GM12878 (cell line): Measurements from ENCODE around the gene ERC1. TPM values are rescaled to one million over a fixed set of nuclear protein-coding genes. Genes with fewer than 3 reads are reported as not detected.

ENCODE experiments used
- ATAC-seq: fragments of 200-7000 bp; cut with Tn5 transposase; 3 replicates; pipeline ENCODE4 v1.9.1; 2020; ENCODE audit warnings: mild to moderate bottlenecking, moderate library complexity
- BruUV-seq: library from RNA; stranded (reverse); fragments of 400-500 nt; replicated peaks from 2 replicates; lab custom pipeline; 2021; lab: Mats Ljungman, UMichigan
- CTCF ChIA-PET: fragments of 300-600 bp; sonication (Branson Sonifier 250); formaldehyde crosslinking; extraction: SDS; loops from one replicate; lab custom pipeline; 2021; ENCODE audit warnings: inconsistent platforms; lab: Yijun Ruan, JAX
- POLR2A ChIA-PET: fragments of 350-600 bp; formaldehyde crosslinking; extraction: SDS; loops from one replicate; lab custom pipeline; 2021; ENCODE audit warnings: inconsistent platforms; lab: Charles Lee
- RAD21 ChIA-PET: fragments of 300-600 bp; sonication (Branson Sonifier 250); formaldehyde crosslinking; loops from one replicate; lab custom pipeline; 2023; ENCODE audit warnings: antibody characterized with exemption; ENCODE audit not compliant: unreplicated experiment; lab: Charles Lee
- SMC1A ChIA-PET: fragments of 300-600 bp; sonication (Branson Sonifier 250); formaldehyde crosslinking; loops from one replicate; lab custom pipeline; 2023; ENCODE audit not compliant: unreplicated experiment, uncharacterized antibody; lab: Charles Lee
- DNase-seq: peaks from one replicate; pipeline ENCODE4 v3.0.0-alpha.2; 2011; ENCODE audit warnings: low read depth, low spot score
- FAIRE-seq: peaks from 3 replicates; lab custom pipeline; 2011; peaks lifted over from hg19 to GRCh38; lab: Jason Lieb, UNC
- H2AFZ ChIP-seq: 2 replicates; pipeline ENCODE4 v1.6.0; 2011; ENCODE audit warnings: low read depth, low read length, control low read depth; ENCODE audit not compliant: control insufficient read depth
- H3K27ac ChIP-seq: 2 replicates; pipeline ENCODE4 v1.5.1; 2011; ENCODE audit warnings: control low read depth; ENCODE audit not compliant: control insufficient read depth, insufficient read depth
- H3K27me3 ChIP-seq, 2 experiments: replicated peaks in 1 of 2; 2 replicates each; pipeline versions ENCODE4 v1.6.0 to v1.6.1; 2011; ENCODE audit warnings: low read length in 1 of 2; ENCODE audit not compliant: control insufficient read depth in 2 of 2, insufficient read depth in 2 of 2
- H3K36me3 ChIP-seq, 2 experiments: 2 replicates each; pipeline ENCODE4 v1.5.1; 2011; ENCODE audit warnings: low read length in 1 of 2; ENCODE audit not compliant: control insufficient read depth in 2 of 2, insufficient read depth in 2 of 2
- H3K4me1 ChIP-seq: 2 replicates; pipeline ENCODE4 v1.6.1; 2011; ENCODE audit warnings: mild to moderate bottlenecking, low read length, moderate library complexity, mixed read lengths; ENCODE audit not compliant: control insufficient read depth, insufficient read depth
- H3K4me2 ChIP-seq: 2 replicates; pipeline ENCODE4 v1.6.0; 2011; ENCODE audit warnings: control low read depth; ENCODE audit not compliant: control insufficient read depth, insufficient read depth
- H3K4me3 ChIP-seq: fragments of 200-600 bp; sonication (generic); 2 replicates; pipeline ENCODE4 v1.5.1; 2016
- H3K79me2 ChIP-seq: 2 replicates; pipeline ENCODE4 v1.6.0; 2011; ENCODE audit warnings: low read length; ENCODE audit not compliant: control insufficient read depth, insufficient read depth
- H3K9ac ChIP-seq: 2 replicates; pipeline ENCODE4 v1.8.0; 2011; ENCODE audit warnings: low read length, control low read depth, mixed read lengths; ENCODE audit not compliant: control insufficient read depth, insufficient read depth
- H3K9me3 ChIP-seq: replicated peaks from 3 replicates; pipeline ENCODE4 v1.5.1; 2011; ENCODE audit warnings: mild to moderate bottlenecking, low read length; ENCODE audit not compliant: control insufficient read depth, insufficient read depth
- H4K20me1 ChIP-seq: 2 replicates; pipeline ENCODE4 v1.6.0; 2011; ENCODE audit not compliant: control insufficient read depth, insufficient read depth
- CEBPB ChIP-seq, 2 experiments: fragments of 150-350 bp in 1 of 2; IDR thresholded peaks; 2 replicates each; pipeline ENCODE4 v1.6.1; 2012 to 2014; ENCODE audit warnings: low read depth in 2 of 2, low read length in 2 of 2, borderline replicate concordance in 1 of 2, inconsistent platforms in 1 of 2
- DPF2 ChIP-seq: fragments of 450-650 bp; IDR thresholded peaks from 2 replicates; pipeline ENCODE4 v1.6.1; 2017; ENCODE audit warnings: mild to moderate bottlenecking
- ESRRA ChIP-seq: IDR thresholded peaks from 2 replicates; pipeline ENCODE4 v1.6.1; 2012; ENCODE audit warnings: mild to moderate bottlenecking, low read length, improper control_type of control experiment
- IKZF2 ChIP-seq, 2 experiments: fragments of 450-650 bp; IDR thresholded peaks; 2 replicates each; pipeline ENCODE4 v1.6.1; 2017; ENCODE audit warnings: mild to moderate bottlenecking in 2 of 2, moderate library complexity in 2 of 2
- KDM1A ChIP-seq: fragments of 200-600 bp; sonication (generic); IDR thresholded peaks from 2 replicates; pipeline ENCODE4 v1.6.1; 2016; ENCODE audit warnings: borderline replicate concordance
- MTA2 ChIP-seq: fragments of 450-650 bp; IDR thresholded peaks from 2 replicates; pipeline ENCODE4 v1.6.1; 2016; ENCODE audit warnings: low read depth, mild to moderate bottlenecking, moderate library complexity
- MYB ChIP-seq: fragments of 150-350 bp; IDR thresholded peaks from 2 replicates; pipeline ENCODE4 v1.6.1; 2014; ENCODE audit warnings: mild to moderate bottlenecking, low read depth, low read length, borderline replicate concordance
- RUNX3 ChIP-seq: IDR thresholded peaks from 2 replicates; pipeline ENCODE4 v1.6.1; 2012; ENCODE audit warnings: low read length, inconsistent platforms
- SMARCA5 ChIP-seq: fragments of 450-650 bp; IDR thresholded peaks from 2 replicates; pipeline ENCODE4 v1.6.1; 2017; ENCODE audit warnings: mild to moderate bottlenecking
- WGBS: methylation state at CpG from one replicate; pipeline ENCODE4 v1.1.6; 2016; ENCODE audit warnings: low lambda C conversion rate; ENCODE audit not compliant: insufficient replicate concordance, insufficient coverage; ENCODE audit errors: missing lambda C conversion rate; 5-methylcytosine and 5-hydroxymethylcytosine counted together
- in situ Hi-C: fragments of 300-500 bp; cut with MboI; formaldehyde crosslinking; loops from 9 replicates; pipeline ENCODE4 v1.14.3; 2018; ENCODE audit warnings: mixed read lengths
- intact Hi-C: fragments of 100-400 bp; cut with micrococcal nuclease; formaldehyde crosslinking; loops from one replicate; pipeline ENCODE4 v1.14.2; 2022; ENCODE audit not compliant: unreplicated experiment
- polyA plus RNA-seq, 11 experiments: library from polyadenylated mRNA; depleted of rRNA in 4 of 11; unstranded in 6 of 11; stranded (reverse) in 5 of 11; fragments of >200 nt; fragmentation: Nextera tagmentation in 4 of 11; fragmentation: Illumina TruSeq in 1 of 11; extraction: Ambion mirVana in 4 of 11; extraction: Trizol in 1 of 11; gene quantifications; 1 replicate in 1 of 11; 2 replicates in 10 of 11; pipeline versions ENCODE4 v1.2.1 to v1.2.3, GENCODE V29; 2011 to 2016; ENCODE audit warnings: inconsistent platforms in 2 of 11, missing spikeins in 2 of 11, low read depth in 1 of 11
- total RNA-seq, 4 experiments: library from RNA; depleted of rRNA in 3 of 4; stranded (reverse); fragments of >200 nt in 3 of 4; fragmentation: Illumina TruSeq in 1 of 4; extraction: Trizol in 1 of 4; gene quantifications; 2 replicates each; pipeline versions ENCODE4 v1.2.1 to v1.2.3, GENCODE V29; 2013 to 2021
- TF ChIP-seq, protein P1 (sequence below): IDR thresholded peaks from 2 replicates; pipeline ENCODE4 v1.6.1; 2011; ENCODE audit warnings: low read depth, low read length, improper control_type of control experiment, borderline replicate concordance
- TF ChIP-seq, protein P2 (sequence below): fragments of 450-650 bp; IDR thresholded peaks from 2 replicates; pipeline ENCODE4 v1.6.1; 2017; ENCODE audit warnings: mild to moderate bottlenecking, moderate library complexity

The ERC1 gene
- total and polyA plus RNA-seq, 10 of the 15 experiments (the other 5 are each of a cell fraction or from before 2014, with no cell fraction given), result 0.75 to 8.0 (median 5.0) TPM

DNA sequence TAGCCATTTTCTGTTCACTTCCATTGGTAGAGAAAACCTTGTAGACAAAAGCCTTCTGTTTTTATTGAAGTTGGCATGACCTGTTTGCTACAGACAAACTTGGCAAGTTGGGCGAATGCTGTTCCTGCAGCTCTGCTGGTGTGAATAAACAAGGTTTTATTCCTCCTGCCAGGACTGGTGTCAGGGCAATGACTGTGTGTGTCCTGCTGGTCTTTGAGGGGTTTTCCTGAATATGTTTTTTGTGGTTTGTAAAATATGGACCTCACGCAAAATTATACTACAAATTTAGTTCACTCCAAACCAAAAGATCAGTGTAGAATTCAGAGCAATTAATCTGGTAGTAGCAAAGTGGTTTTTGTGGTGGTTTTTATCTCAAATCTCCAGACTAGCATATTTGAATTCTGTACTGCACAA, 140.8 kb downstream of the ERC1 start:
- ChIA-PET RAD21 (interaction anchor here (0.7 kb wide), 1 partner anchor 14 kb away, joined by 4 read pairs; no protein-coding TSS in a partner anchor), CTCF (interaction anchor here (4.5 kb wide), 1 partner anchor 13 kb away, joined by 49 read pairs; no protein-coding TSS in a partner anchor), POLR2A (interaction anchor here (0.6 kb wide), 1 partner anchor 311 kb away, joined by 5 read pairs; no protein-coding TSS in a partner anchor), SMC1A (no interaction called here)
- no peaks in the 10 kb centered on the region for H3K79me2 ChIP-seq
- H2AFZ ChIP-seq, result no peak overlapping the region
- H3K9me3 ChIP-seq, result no peaks in the 10 kb centered on the region
- no peak for FAIRE-seq
- no peaks in the 10 kb centered on the region for H3K4me1 ChIP-seq
- H3K36me3 ChIP-seq, result no peaks in the 10 kb centered on the region
- no peaks in the 10 kb centered on the region for H4K20me1 ChIP-seq
- no TSS peak for BruUV-seq
- intact Hi-C loops, result no loop called here
- in situ Hi-C loops, result no loop called here
- peak in 1 of 2 experiments; percentile 14; a peak in 1 of 4 replicates for TF ChIP-seq IKZF2 (IDR thresholded peaks at IDR 0.05)
- peak; percentile 53 for TF ChIP-seq RUNX3
- TF ChIP-seq, protein P1, sequence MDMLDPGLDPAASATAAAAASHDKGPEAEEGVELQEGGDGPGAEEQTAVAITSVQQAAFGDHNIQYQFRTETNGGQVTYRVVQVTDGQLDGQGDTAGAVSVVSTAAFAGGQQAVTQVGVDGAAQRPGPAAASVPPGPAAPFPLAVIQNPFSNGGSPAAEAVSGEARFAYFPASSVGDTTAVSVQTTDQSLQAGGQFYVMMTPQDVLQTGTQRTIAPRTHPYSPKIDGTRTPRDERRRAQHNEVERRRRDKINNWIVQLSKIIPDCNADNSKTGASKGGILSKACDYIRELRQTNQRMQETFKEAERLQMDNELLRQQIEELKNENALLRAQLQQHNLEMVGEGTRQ, result no peak
- TF ChIP-seq SMARCA5, result 0 out of 2 replicates have a peak, but pooled peaks have one; percentile 18
- no peak overlapping the region for H3K27ac ChIP-seq
- H3K27me3 ChIP-seq, result no peaks in the 10 kb centered on the region
- no peak overlapping the region for H3K9ac ChIP-seq
- ATAC-seq, result peak; percentile 30
- WGBS, result 65% methylated on average over 2 of the region's 2 CpGs
- no peak for DNase-seq
- no peak overlapping the region for H3K4me2 ChIP-seq
- no peak overlapping the region for H3K4me3 ChIP-seq

DNA sequence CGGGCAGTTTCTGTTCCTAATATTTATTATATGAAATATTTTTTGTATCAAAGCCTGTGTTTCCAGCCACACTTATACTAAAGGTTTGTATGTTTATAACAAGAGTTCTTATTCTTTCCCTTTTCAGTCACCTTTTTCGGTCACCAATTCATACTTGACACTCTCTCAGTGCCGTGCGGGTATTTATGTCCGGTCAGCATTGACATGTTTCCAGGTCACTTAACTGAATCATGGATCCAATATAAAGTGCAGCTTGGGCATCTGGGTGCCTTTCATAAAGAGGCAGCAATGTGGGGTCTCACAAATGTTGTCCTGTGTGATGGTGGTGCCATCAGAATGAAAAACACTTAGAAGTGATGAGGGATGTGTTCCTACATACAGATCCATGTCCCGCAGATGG, 141.3 kb downstream of the ERC1 start:
- POLR2A ChIA-PET, result interaction anchor here (0.6 kb wide), 1 partner anchor 278 kb away, joined by 4 read pairs; no protein-coding TSS in a partner anchor
- Histone ChIP-seq H3K27me3 (no peaks in the 10 kb centered on the region), H3K4me2 (no peak overlapping the region), H3K27ac (no peak overlapping the region), H3K9ac (no peak overlapping the region), H3K36me3 (no peaks in the 10 kb centered on the region), H3K9me3 (no peaks in the 10 kb centered on the region), H3K79me2 (no peaks in the 10 kb centered on the region), H3K4me3 (no peak overlapping the region), H4K20me1 (no peaks in the 10 kb centered on the region), H3K4me1 (no peaks in the 10 kb centered on the region), H2AFZ (no peak overlapping the region)
- RAD21 ChIA-PET, result no interaction called here
- 54% methylated on average over 6 of the region's 6 CpGs for WGBS
- intact Hi-C loops, result no loop called here
- SMC1A ChIA-PET, result interaction anchor here (0.8 kb wide), 1 partner anchor 34 kb away, joined by 3 read pairs; no protein-coding TSS in a partner anchor
- DNase-seq (no peak), FAIRE-seq (no peak), ATAC-seq (no peak)
- CTCF ChIA-PET, result no interaction called here
- in situ Hi-C loops, result no loop called here
- no TSS peak for BruUV-seq
- TF ChIP-seq MYB, result no peak
- TF ChIP-seq, protein P2, sequence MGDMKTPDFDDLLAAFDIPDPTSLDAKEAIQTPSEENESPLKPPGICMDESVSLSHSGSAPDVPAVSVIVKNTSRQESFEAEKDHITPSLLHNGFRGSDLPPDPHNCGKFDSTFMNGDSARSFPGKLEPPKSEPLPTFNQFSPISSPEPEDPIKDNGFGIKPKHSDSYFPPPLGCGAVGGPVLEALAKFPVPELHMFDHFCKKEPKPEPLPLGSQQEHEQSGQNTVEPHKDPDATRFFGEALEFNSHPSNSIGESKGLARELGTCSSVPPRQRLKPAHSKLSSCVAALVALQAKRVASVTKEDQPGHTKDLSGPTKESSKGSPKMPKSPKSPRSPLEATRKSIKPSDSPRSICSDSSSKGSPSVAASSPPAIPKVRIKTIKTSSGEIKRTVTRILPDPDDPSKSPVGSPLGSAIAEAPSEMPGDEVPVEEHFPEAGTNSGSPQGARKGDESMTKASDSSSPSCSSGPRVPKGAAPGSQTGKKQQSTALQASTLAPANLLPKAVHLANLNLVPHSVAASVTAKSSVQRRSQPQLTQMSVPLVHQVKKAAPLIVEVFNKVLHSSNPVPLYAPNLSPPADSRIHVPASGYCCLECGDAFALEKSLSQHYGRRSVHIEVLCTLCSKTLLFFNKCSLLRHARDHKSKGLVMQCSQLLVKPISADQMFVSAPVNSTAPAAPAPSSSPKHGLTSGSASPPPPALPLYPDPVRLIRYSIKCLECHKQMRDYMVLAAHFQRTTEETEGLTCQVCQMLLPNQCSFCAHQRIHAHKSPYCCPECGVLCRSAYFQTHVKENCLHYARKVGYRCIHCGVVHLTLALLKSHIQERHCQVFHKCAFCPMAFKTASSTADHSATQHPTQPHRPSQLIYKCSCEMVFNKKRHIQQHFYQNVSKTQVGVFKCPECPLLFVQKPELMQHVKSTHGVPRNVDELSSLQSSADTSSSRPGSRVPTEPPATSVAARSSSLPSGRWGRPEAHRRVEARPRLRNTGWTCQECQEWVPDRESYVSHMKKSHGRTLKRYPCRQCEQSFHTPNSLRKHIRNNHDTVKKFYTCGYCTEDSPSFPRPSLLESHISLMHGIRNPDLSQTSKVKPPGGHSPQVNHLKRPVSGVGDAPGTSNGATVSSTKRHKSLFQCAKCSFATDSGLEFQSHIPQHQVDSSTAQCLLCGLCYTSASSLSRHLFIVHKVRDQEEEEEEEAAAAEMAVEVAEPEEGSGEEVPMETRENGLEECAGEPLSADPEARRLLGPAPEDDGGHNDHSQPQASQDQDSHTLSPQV, result no peak
- no peak for TF ChIP-seq MTA2
- no peak for TF ChIP-seq ESRRA
- no peak for TF ChIP-seq DPF2
- TF ChIP-seq KDM1A, result no peak
- no peak for TF ChIP-seq CEBPB (IDR thresholded peaks at IDR 0.05; ENCODE audit: borderline replicate concordance in 1 of 2, low read depth in 2 of 2, low read length in 2 of 2)
